ENCODE data around the gene AGRN.
"Not testable (repeated sequence)": the region's sequence is repeated elsewhere in the genome, so short reads cannot be mapped to it uniquely, and the experiment has no call there.

AGRN gene

GRCh38 chr1:1059494-1060280 is 39.8 kb downstream of the AGRN start:
- no peaks in the 10 kb centered on the region for H3K9me3 Mint-ChIP-seq
- H3K27ac Mint-ChIP-seq, result no peak overlapping the region
- peaks cover 3% of the 10 kb centered on the region for H3K4me1 Mint-ChIP-seq (ENCODE audit: low read depth)
- peaks cover 27% of the 10 kb centered on the region for H3K27me3 Mint-ChIP-seq (ENCODE audit: low read depth)
- peak; percentile 87 for DNase-seq (ENCODE audit: low spot score)
- no peaks in the 10 kb centered on the region for H3K36me3 Mint-ChIP-seq (ENCODE audit: low read depth)
- peak overlapping the region; percentile 72 for H3K4me3 Mint-ChIP-seq

GRCh38 chr1:1060281-1061000 is 40.5 kb downstream of the AGRN start:
- Mint-ChIP-seq H3K4me1 (ENCODE audit: low read depth) (peaks cover 4% of the 10 kb centered on the region), H3K27me3 (ENCODE audit: low read depth) (peaks cover 27% of the 10 kb centered on the region)

GRCh38 chr1:1061682-1062345 is 41.9 kb downstream of the AGRN start:
- peaks cover 27% of the 10 kb centered on the region for H3K27me3 Mint-ChIP-seq (ENCODE audit: low read depth)
- H3K4me3 Mint-ChIP-seq, result peak overlapping the region; percentile 51
- no peak overlapping the region for H3K27ac Mint-ChIP-seq
- DNase-seq (ENCODE audit: low spot score), result no peak
- H3K9me3 Mint-ChIP-seq, result no peaks in the 10 kb centered on the region
- H3K36me3 Mint-ChIP-seq (ENCODE audit: low read depth), result no peaks in the 10 kb centered on the region
- H3K4me1 Mint-ChIP-seq (ENCODE audit: low read depth), result peaks cover 7% of the 10 kb centered on the region

More at GRCh38 chr1:1060281-1061000, 40.5 kb downstream of the AGRN start:
- H3K27ac Mint-ChIP-seq, result no peak overlapping the region
- peak overlapping the region; percentile 72 for H3K4me3 Mint-ChIP-seq
- no peaks in the 10 kb centered on the region for H3K36me3 Mint-ChIP-seq (ENCODE audit: low read depth)
- no peak for DNase-seq (ENCODE audit: low spot score)
- H3K9me3 Mint-ChIP-seq, result no peaks in the 10 kb centered on the region

GRCh38 chr1:1062348-1063163 is 42.6 kb downstream of the AGRN start:
- no peak for DNase-seq (ENCODE audit: low spot score)
- H3K27ac Mint-ChIP-seq, result no peak overlapping the region
- peaks cover 25% of the 10 kb centered on the region for H3K27me3 Mint-ChIP-seq (ENCODE audit: low read depth)
- no peaks in the 10 kb centered on the region for H3K9me3 Mint-ChIP-seq
- peaks cover 7% of the 10 kb centered on the region for H3K4me1 Mint-ChIP-seq (ENCODE audit: low read depth)
- peak overlapping the region; percentile 51 for H3K4me3 Mint-ChIP-seq
- H3K36me3 Mint-ChIP-seq (ENCODE audit: low read depth), result no peaks in the 10 kb centered on the region

GRCh38 chr1:1063261-1063944 is 43.5 kb downstream of the AGRN start:
- Mint-ChIP-seq H3K4me3 (peak overlapping the region; percentile 29), H3K9me3 (no peaks in the 10 kb centered on the region), H3K27ac (no peak overlapping the region), H3K36me3 (ENCODE audit: low read depth) (no peaks in the 10 kb centered on the region), H3K4me1 (ENCODE audit: low read depth) (peaks cover 5% of the 10 kb centered on the region), H3K27me3 (ENCODE audit: low read depth) (peaks cover 18% of the 10 kb centered on the region)
- no peak for DNase-seq (ENCODE audit: low spot score)

GRCh38 chr1:1063945-1064831 is 44.3 kb downstream of the AGRN start:
- peak; percentile 86 for DNase-seq (ENCODE audit: low spot score)
- H3K4me1 Mint-ChIP-seq (ENCODE audit: low read depth), result peaks cover 5% of the 10 kb centered on the region
- no peaks in the 10 kb centered on the region for H3K36me3 Mint-ChIP-seq (ENCODE audit: low read depth)
- no peaks in the 10 kb centered on the region for H3K9me3 Mint-ChIP-seq
- peak overlapping the region; percentile 12 for H3K4me3 Mint-ChIP-seq
- H3K27me3 Mint-ChIP-seq (ENCODE audit: low read depth), result peaks cover 15% of the 10 kb centered on the region
- no peak overlapping the region for H3K27ac Mint-ChIP-seq

GRCh38 chr1:1065265-1065939 is 45.5 kb downstream of the AGRN start:
- DNase-seq (ENCODE audit: low spot score), result no peak
- H3K27ac Mint-ChIP-seq, result no peak overlapping the region
- no peaks in the 10 kb centered on the region for H3K9me3 Mint-ChIP-seq
- H3K36me3 Mint-ChIP-seq (ENCODE audit: low read depth), result no peaks in the 10 kb centered on the region
- H3K27me3 Mint-ChIP-seq (ENCODE audit: low read depth), result peaks cover 10% of the 10 kb centered on the region
- H3K4me1 Mint-ChIP-seq (ENCODE audit: low read depth), result peaks cover 5% of the 10 kb centered on the region
- no peak overlapping the region for H3K4me3 Mint-ChIP-seq

- not testable (repeated sequence) for DNase-seq (ENCODE audit: low spot score); H3K36me3 Mint-ChIP-seq (ENCODE audit: low read depth); H3K27ac Mint-ChIP-seq; H3K9me3 Mint-ChIP-seq; H3K4me1 Mint-ChIP-seq (ENCODE audit: low read depth); H3K4me3 Mint-ChIP-seq; H3K27me3 Mint-ChIP-seq (ENCODE audit: low read depth)
Measured at GRCh38 chr1:1065940-1066304, 46.0 kb downstream of the AGRN start.

GRCh38 chr1:1066403-1067283 is 46.7 kb downstream of the AGRN start:
- Mint-ChIP-seq H3K4me1 (ENCODE audit: low read depth) (peaks cover 5% of the 10 kb centered on the region), H3K4me3 (no peak overlapping the region), H3K27ac (no peak overlapping the region), H3K36me3 (ENCODE audit: low read depth) (no peaks in the 10 kb centered on the region), H3K9me3 (no peaks in the 10 kb centered on the region), H3K27me3 (ENCODE audit: low read depth) (peaks cover 2% of the 10 kb centered on the region)
- DNase-seq (ENCODE audit: low spot score), result no peak

GRCh38 chr1:1067284-1067859 is 47.5 kb downstream of the AGRN start:
- Mint-ChIP-seq H3K4me1 (ENCODE audit: low read depth) (peaks cover 5% of the 10 kb centered on the region), H3K27me3 (ENCODE audit: low read depth) (no peaks in the 10 kb centered on the region), H3K9me3 (no peaks in the 10 kb centered on the region), H3K36me3 (ENCODE audit: low read depth) (no peaks in the 10 kb centered on the region), H3K4me3 (no peak overlapping the region), H3K27ac (no peak overlapping the region)
- no peak for DNase-seq (ENCODE audit: low spot score)

- Mint-ChIP-seq H3K4me3 (peak overlapping the region; percentile 50), H3K27me3 (ENCODE audit: low read depth) (no peaks in the 10 kb centered on the region), H3K4me1 (ENCODE audit: low read depth) (peaks cover 5% of the 10 kb centered on the region), H3K36me3 (ENCODE audit: low read depth) (no peaks in the 10 kb centered on the region), H3K9me3 (no peaks in the 10 kb centered on the region), H3K27ac (peak overlapping the region; percentile 31)
- no peak for DNase-seq (ENCODE audit: low spot score)
Measured at GRCh38 chr1:1067860-1068516, 48.1 kb downstream of the AGRN start.

Measured in T-helper 2 cell treated with Interferon-gamma antibody and Interleukin-4, amounts not matched to agents 5 μg/mL and 100 μg/mL, for 36 hours (primary cell).